PC-9 (cell line): ENCODE results near the gene CEP112. TPM values are rescaled to one million over a fixed set of nuclear protein-coding genes. Genes with fewer than 3 reads are reported as not detected.

ENCODE experiments used
- BruUV-seq: library from RNA; stranded (reverse); fragments of 400-500 nt; replicated peaks from 2 replicates; lab custom pipeline; 2021; lab: Mats Ljungman, UMichigan
- CTCF ChIA-PET: fragments of 300-600 bp; sonication (Branson Sonifier 250); formaldehyde crosslinking; loops from one replicate; lab custom pipeline; 2022; ENCODE audit warnings: antibody characterized with exemption; lab: Charles Lee
- POLR2A ChIA-PET: fragments of 300-600 bp; sonication (Branson Sonifier 250); formaldehyde crosslinking; loops from one replicate; lab custom pipeline; 2022; ENCODE audit warnings: antibody characterized with exemption; ENCODE audit not compliant: unreplicated experiment; lab: Charles Lee
- DNase-seq, 2 experiments: peaks; one replicate each; pipeline versions ENCODE4 v3.0.0 to v3.0.0-alpha.2; 2015 to 2022; ENCODE audit warnings: mixed read lengths in 1 of 2
- H2AFZ ChIP-seq: fragments of 200-600 bp; sonication (generic); 2 replicates; pipeline ENCODE4 v1.8.1; 2017; ENCODE audit warnings: antibody characterized with exemption
- H3F3A ChIP-seq: fragments of 200-600 bp; sonication (generic); 2 replicates; pipeline ENCODE4 v1.8.1; 2017; ENCODE audit warnings: antibody characterized with exemption, mild to moderate bottlenecking, low read depth; ENCODE audit not compliant: insufficient read depth
- H3K27ac ChIP-seq: fragments of 200-600 bp; sonication (generic); 2 replicates; pipeline ENCODE4 v1.6.1; 2016; ENCODE audit warnings: mixed run types
- H3K27me3 ChIP-seq: fragments of 200-600 bp; sonication (generic); 2 replicates; pipeline ENCODE4 v1.6.1; 2016; ENCODE audit warnings: low read depth, mixed run types; ENCODE audit not compliant: insufficient read depth
- H3K36me3 ChIP-seq: fragments of 200-600 bp; sonication (generic); 2 replicates; pipeline ENCODE4 v1.6.1; 2016; ENCODE audit warnings: low read depth, mixed run types
- H3K4me1 ChIP-seq: fragments of 200-600 bp; sonication (generic); replicated peaks from 2 replicates; pipeline ENCODE4 v1.6.1; 2016; ENCODE audit warnings: mixed run types; ENCODE audit not compliant: insufficient read depth
- H3K4me2 ChIP-seq: fragments of 200-600 bp; sonication (generic); 2 replicates; pipeline ENCODE4 v1.6.1; 2017; ENCODE audit warnings: mixed run types
- H3K4me3 ChIP-seq: fragments of 200-600 bp; sonication (generic); 2 replicates; pipeline ENCODE4 v1.6.1; 2016; ENCODE audit warnings: mixed run types
- H3K79me2 ChIP-seq: fragments of 200-600 bp; sonication (generic); 2 replicates; pipeline ENCODE4 v1.6.1; 2017; ENCODE audit warnings: low read depth, mixed run types
- H3K9me2 ChIP-seq: fragments of 200-600 bp; sonication (generic); 2 replicates; pipeline ENCODE4 v1.8.1; 2017; ENCODE audit warnings: mild to moderate bottlenecking; ENCODE audit not compliant: insufficient read depth
- H3K9me3 ChIP-seq: fragments of 200-600 bp; sonication (generic); 2 replicates; pipeline ENCODE4 v1.8.1; 2016; ENCODE audit warnings: low read depth; ENCODE audit not compliant: insufficient read depth
- H4K20me1 ChIP-seq: fragments of 200-600 bp; sonication (generic); 2 replicates; pipeline ENCODE4 v1.8.1; 2017; ENCODE audit not compliant: insufficient read depth
- CTCF ChIP-seq: fragments of 200-600 bp; sonication (generic); conservative IDR thresholded peaks from 2 replicates; pipeline ENCODE4 v1.6.1; 2017; ENCODE audit warnings: mixed run types, antibody characterized with exemption, mild to moderate bottlenecking, moderate library complexity
- EZH2 ChIP-seq: fragments of 200-600 bp; sonication (generic); IDR thresholded peaks from 2 replicates; pipeline ENCODE4 v1.8.0; 2017; ENCODE audit warnings: antibody characterized with exemption, low read depth
- intact Hi-C: fragments of 100-400 bp; cut with micrococcal nuclease; formaldehyde crosslinking; loops from one replicate; pipeline ENCODE4 v1.10.0; 2022; ENCODE audit not compliant: unreplicated experiment
- total RNA-seq: library from RNA; stranded (reverse); gene quantifications from 2 replicates; pipeline ENCODE4 v1.2.3, GENCODE V29; 2021

The CEP112 gene
- total RNA-seq, 1 experiment from 2014 or later, result 4.3 TPM

DNA sequence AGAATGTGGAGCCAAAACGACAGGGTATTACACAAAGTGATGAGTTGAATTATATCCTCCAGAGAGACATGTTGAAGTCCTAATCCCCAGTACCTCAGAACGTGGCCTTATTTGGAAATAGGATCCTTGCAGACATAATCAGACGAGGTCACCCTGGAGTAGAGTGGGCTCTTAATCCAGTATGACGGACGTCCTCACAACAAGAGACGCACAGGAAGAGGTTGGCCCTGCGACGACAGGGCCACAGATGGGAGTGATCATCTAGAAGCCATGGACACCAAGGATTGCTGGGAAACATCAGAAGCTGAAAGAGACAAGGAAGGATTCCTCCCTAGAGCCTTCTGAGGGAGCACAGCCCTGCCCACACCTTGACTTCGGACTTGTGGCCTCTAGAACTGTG is 488.0 kb downstream of the CEP112 start:
- POLR2A ChIA-PET, result no interaction called here
- DNase-seq, result no peak
- no peaks in the 10 kb centered on the region for H3K9me3 ChIP-seq
- intact Hi-C loops, result no loop called here
- BruUV-seq, result no TSS peak
- H3K9me2 ChIP-seq, result no peaks in the 10 kb centered on the region
- no peaks in the 10 kb centered on the region for H3K4me1 ChIP-seq
- H4K20me1 ChIP-seq, result no peaks in the 10 kb centered on the region
- H3K27me3 ChIP-seq, result no peaks in the 10 kb centered on the region
- TF ChIP-seq CTCF, result no peak
- no peak for TF ChIP-seq EZH2
- H3K79me2 ChIP-seq, result no peaks in the 10 kb centered on the region
- CTCF ChIA-PET, result no interaction called here
- H3K27ac ChIP-seq, result no peak overlapping the region
- no peak overlapping the region for H2AFZ ChIP-seq
- no peak overlapping the region for H3K4me2 ChIP-seq
- no peaks in the 10 kb centered on the region for H3K36me3 ChIP-seq
- H3F3A ChIP-seq, result no peaks in the 10 kb centered on the region
- H3K4me3 ChIP-seq, result no peak overlapping the region

GRCh38 chr17:65699459-65699858 is 492.5 kb downstream of the CEP112 start:
- no peaks in the 10 kb centered on the region for H3K4me1 ChIP-seq
- no peaks in the 10 kb centered on the region for H3K27me3 ChIP-seq
- no peak overlapping the region for H3K4me3 ChIP-seq
- no peaks in the 10 kb centered on the region for H3K36me3 ChIP-seq
- H3F3A ChIP-seq, result no peaks in the 10 kb centered on the region
- no TSS peak for BruUV-seq
- no peaks in the 10 kb centered on the region for H3K9me3 ChIP-seq
- no peaks in the 10 kb centered on the region for H4K20me1 ChIP-seq
- DNase-seq, result no peak
- ChIA-PET CTCF (no interaction called here), POLR2A (no interaction called here)
- H3K27ac ChIP-seq, result no peak overlapping the region
- intact Hi-C loops, result no loop called here
- H3K4me2 ChIP-seq, result no peak overlapping the region
- TF ChIP-seq CTCF (no peak), EZH2 (no peak)
- no peaks in the 10 kb centered on the region for H3K9me2 ChIP-seq
- no peak overlapping the region for H2AFZ ChIP-seq
- H3K79me2 ChIP-seq, result no peaks in the 10 kb centered on the region

DNA sequence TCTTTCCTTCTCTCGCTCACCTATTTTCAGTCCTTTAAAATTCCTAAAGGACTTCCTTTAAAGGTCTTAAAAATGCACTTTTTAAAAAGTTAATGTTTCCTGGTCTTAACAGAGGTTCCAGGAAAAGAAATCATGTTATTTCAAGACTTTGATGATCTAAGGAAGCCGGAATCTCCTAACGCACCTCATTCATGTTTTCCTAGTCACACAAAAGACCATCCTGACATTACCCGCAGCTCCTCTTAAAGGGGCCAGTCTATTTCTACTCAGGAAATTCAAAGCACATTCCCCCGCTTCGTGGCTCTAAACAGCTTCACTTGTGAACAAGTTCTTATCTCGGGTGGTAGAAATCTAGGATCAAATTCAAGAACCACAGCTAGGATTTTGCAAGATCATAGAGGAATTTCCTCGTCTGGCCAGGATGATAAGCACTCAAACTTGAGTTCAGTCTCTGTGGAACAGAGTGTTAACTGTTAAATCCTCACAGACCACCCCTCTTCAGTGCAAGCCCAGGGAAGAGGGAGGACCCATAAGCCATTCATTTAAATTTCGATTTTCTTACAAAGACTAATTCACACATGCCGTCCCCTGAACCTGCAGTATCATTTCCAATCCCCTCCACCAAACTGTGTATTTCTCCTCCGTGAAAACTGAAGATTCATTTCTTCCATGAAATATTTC is 493.4 kb downstream of the CEP112 start:
- H3K27ac ChIP-seq, result no peak overlapping the region

More for the DNA sequence above, 493.4 kb downstream of the CEP112 start:
- Histone ChIP-seq H3K27me3 (no peaks in the 10 kb centered on the region), H3K36me3 (no peaks in the 10 kb centered on the region), H3K9me2 (no peaks in the 10 kb centered on the region), H3K4me3 (no peak overlapping the region), H3F3A (no peaks in the 10 kb centered on the region), H2AFZ (no peak overlapping the region), H3K4me2 (no peak overlapping the region), H3K4me1 (no peaks in the 10 kb centered on the region), H4K20me1 (no peaks in the 10 kb centered on the region), H3K79me2 (no peaks in the 10 kb centered on the region), H3K9me3 (no peaks in the 10 kb centered on the region)
- POLR2A ChIA-PET, result no interaction called here
- DNase-seq, result no peak
- CTCF ChIA-PET, result no interaction called here
- intact Hi-C loops, result no loop called here
- TF ChIP-seq EZH2 (no peak), CTCF (no peak)
- BruUV-seq, result no TSS peak
